Loucy (cell line): ENCODE measurements around the gene PIEZO1.

ENCODE experiments used
- H2AFZ ChIP-seq: fragments of 200-600 bp; sonication (generic); 2 replicates; pipeline ENCODE4 v1.6.0; 2016; ENCODE audit warnings: antibody characterized with exemption, mild to moderate bottlenecking, low read length, moderate library complexity
- H3F3A ChIP-seq: fragments of 200-600 bp; 2 replicates; pipeline ENCODE4 v1.6.0; 2016; ENCODE audit warnings: antibody characterized with exemption, low read depth, mild to moderate bottlenecking
- H3K27me3 ChIP-seq: fragments of 200-600 bp; sonication (generic); 2 replicates; pipeline ENCODE4 v1.6.1; 2014; ENCODE audit warnings: low read length, mild to moderate bottlenecking; ENCODE audit not compliant: insufficient read depth, poor library complexity, severe bottlenecking
- H3K36me3 ChIP-seq: fragments of 200-600 bp; sonication (generic); 2 replicates; pipeline ENCODE4 v1.6.1; 2016; ENCODE audit warnings: low read length; ENCODE audit not compliant: insufficient read depth
- H3K4me1 ChIP-seq: fragments of 200-600 bp; sonication (generic); 2 replicates; pipeline ENCODE4 v1.5.1; 2014; ENCODE audit warnings: low read length, mild to moderate bottlenecking; ENCODE audit not compliant: insufficient read depth, poor library complexity, severe bottlenecking
- H3K4me2 ChIP-seq: fragments of 200-600 bp; sonication (generic); 2 replicates; pipeline ENCODE4 v1.6.0; 2014; ENCODE audit warnings: antibody characterized with exemption, low read length, low read depth, mild to moderate bottlenecking; ENCODE audit not compliant: poor library complexity, severe bottlenecking
- H3K4me3 ChIP-seq: fragments of 200-600 bp; sonication (generic); 2 replicates; pipeline ENCODE4 v1.5.1; 2014; ENCODE audit warnings: low read length, mild to moderate bottlenecking, mixed read lengths; ENCODE audit not compliant: poor library complexity, severe bottlenecking
- H3K79me2 ChIP-seq: fragments of 200-600 bp; sonication (generic); 2 replicates; pipeline ENCODE4 v1.6.1; 2014; ENCODE audit warnings: low read length; ENCODE audit not compliant: insufficient read depth
- H3K9ac ChIP-seq: fragments of 200-600 bp; sonication (generic); 2 replicates; pipeline ENCODE4 v1.6.0; 2014; ENCODE audit warnings: mild to moderate bottlenecking, low read depth, low read length, moderate library complexity; ENCODE audit not compliant: poor library complexity, severe bottlenecking
- H3K9me2 ChIP-seq: fragments of 200-600 bp; sonication (generic); replicated peaks from 2 replicates; pipeline ENCODE4 v1.6.1; 2016; ENCODE audit warnings: low read depth, low read length, mixed read lengths
- H3K9me3 ChIP-seq: fragments of 200-600 bp; sonication (generic); 2 replicates; pipeline ENCODE4 v1.6.1; 2014; ENCODE audit warnings: mild to moderate bottlenecking, antibody characterized with exemption, low read length, low read depth; ENCODE audit not compliant: insufficient read depth
- H4K20me1 ChIP-seq: fragments of 200-600 bp; sonication (generic); 2 replicates; pipeline ENCODE4 v1.6.0; 2014; ENCODE audit warnings: antibody characterized with exemption, low read length, mild to moderate bottlenecking; ENCODE audit not compliant: insufficient read depth, poor library complexity, severe bottlenecking
- CTCF ChIP-seq: fragments of 200-600 bp; sonication (generic); conservative IDR thresholded peaks from 2 replicates; pipeline ENCODE4 v1.5.1; 2014; ENCODE audit warnings: mild to moderate bottlenecking, antibody characterized with exemption, low read length
- EZH2phosphoT487 ChIP-seq: fragments of 200-600 bp; IDR thresholded peaks from 2 replicates; pipeline ENCODE4 v1.6.1; 2018; ENCODE audit warnings: antibody characterized with exemption, mild to moderate bottlenecking, moderate library complexity, borderline replicate concordance

PIEZO1 gene

GRCh38 chr16:88822281-88823040, 37.4 kb upstream of the PIEZO1 start:
- no peak for TF ChIP-seq CTCF
- no peak for TF ChIP-seq EZH2phosphoT487
- H2AFZ ChIP-seq = no peak overlapping the region
- no peak overlapping the region for H3K9ac ChIP-seq
- no peaks in the 10 kb centered on the region for H3K79me2 ChIP-seq
- H3K27me3 ChIP-seq = no peaks in the 10 kb centered on the region
- no peak overlapping the region for H3K4me3 ChIP-seq
- no peaks in the 10 kb centered on the region for H3K4me1 ChIP-seq
- no peaks in the 10 kb centered on the region for H3K36me3 ChIP-seq
- no peaks in the 10 kb centered on the region for H4K20me1 ChIP-seq
- H3K4me2 ChIP-seq = no peak overlapping the region
- H3K9me2 ChIP-seq = no peaks in the 10 kb centered on the region
- no peaks in the 10 kb centered on the region for H3F3A ChIP-seq
- no peaks in the 10 kb centered on the region for H3K9me3 ChIP-seq

DNA sequence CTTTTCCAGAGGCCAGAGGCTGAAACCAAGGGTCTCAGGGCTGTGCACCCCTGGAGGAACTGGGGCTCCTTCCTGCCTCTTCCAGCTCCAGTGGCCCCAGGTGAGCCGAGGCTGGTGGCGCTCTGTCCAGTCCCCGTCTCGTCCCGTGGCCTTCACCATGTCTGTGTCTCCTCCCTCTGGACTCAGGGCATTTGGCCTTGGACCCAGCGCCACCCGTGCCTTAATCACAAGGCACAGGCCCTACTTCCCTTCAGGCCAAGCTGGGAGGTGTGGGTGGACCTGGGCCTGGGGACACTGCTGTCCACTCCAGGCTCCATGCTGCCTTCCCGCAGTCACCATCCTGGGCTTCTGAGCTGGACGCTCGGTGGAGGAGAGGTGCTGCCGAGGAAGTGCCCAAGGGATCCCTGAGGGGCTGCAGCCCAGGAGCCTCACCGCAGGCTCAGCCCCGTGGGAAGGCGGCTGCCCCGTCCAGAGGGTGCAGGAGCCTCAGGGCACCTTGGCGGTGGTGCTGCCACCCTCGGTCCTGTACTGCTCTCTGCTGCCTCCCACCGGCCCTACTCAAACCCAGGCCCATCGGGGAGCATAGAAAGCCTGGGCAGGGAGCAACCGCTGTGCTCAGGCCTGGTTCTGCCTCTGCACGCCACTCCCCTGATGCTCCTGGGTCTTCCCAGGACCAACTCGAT, 36.3 kb upstream of the PIEZO1 start:
- Histone ChIP-seq H3K4me1 (no peaks in the 10 kb centered on the region), H3K9me3 (no peaks in the 10 kb centered on the region), H3K4me2 (no peak overlapping the region), H3K27me3 (no peaks in the 10 kb centered on the region), H3F3A (no peaks in the 10 kb centered on the region), H3K36me3 (no peaks in the 10 kb centered on the region), H3K79me2 (no peaks in the 10 kb centered on the region), H3K9me2 (no peaks in the 10 kb centered on the region), H2AFZ (no peak overlapping the region), H4K20me1 (no peaks in the 10 kb centered on the region), H3K4me3 (no peak overlapping the region), H3K9ac (no peak overlapping the region)
- TF ChIP-seq CTCF (no peak), EZH2phosphoT487 (no peak)

- no peaks in the 10 kb centered on the region for H3K9me2 ChIP-seq
- no peak overlapping the region for H2AFZ ChIP-seq
- no peak overlapping the region for H3K4me2 ChIP-seq
- no peak overlapping the region for H3K9ac ChIP-seq
- no peaks in the 10 kb centered on the region for H3K79me2 ChIP-seq
- H4K20me1 ChIP-seq = no peaks in the 10 kb centered on the region
- H3K4me1 ChIP-seq = no peaks in the 10 kb centered on the region
- TF ChIP-seq CTCF (no peak), EZH2phosphoT487 (no peak)
- no peak overlapping the region for H3K4me3 ChIP-seq
- no peaks in the 10 kb centered on the region for H3K27me3 ChIP-seq
- H3F3A ChIP-seq = no peaks in the 10 kb centered on the region
- H3K9me3 ChIP-seq = no peaks in the 10 kb centered on the region
- no peaks in the 10 kb centered on the region for H3K36me3 ChIP-seq
Observed at GRCh38 chr16:88820385-88821025, 35.5 kb upstream of the PIEZO1 start.
